ENCODE data around the gene DUSP2.

The DUSP2 gene

GRCh38 chr2:96120091-96120720, 25.0 kb downstream of the DUSP2 start:
- Histone ChIP-seq H2BK5ac (ENCODE audit: low read depth, low read length, poor library complexity, severe bottlenecking) (no peak overlapping the region), H3K27ac (ENCODE audit: low read length, poor library complexity, severe bottlenecking) (no peak overlapping the region)
- no peak for DNase-seq

DNA sequence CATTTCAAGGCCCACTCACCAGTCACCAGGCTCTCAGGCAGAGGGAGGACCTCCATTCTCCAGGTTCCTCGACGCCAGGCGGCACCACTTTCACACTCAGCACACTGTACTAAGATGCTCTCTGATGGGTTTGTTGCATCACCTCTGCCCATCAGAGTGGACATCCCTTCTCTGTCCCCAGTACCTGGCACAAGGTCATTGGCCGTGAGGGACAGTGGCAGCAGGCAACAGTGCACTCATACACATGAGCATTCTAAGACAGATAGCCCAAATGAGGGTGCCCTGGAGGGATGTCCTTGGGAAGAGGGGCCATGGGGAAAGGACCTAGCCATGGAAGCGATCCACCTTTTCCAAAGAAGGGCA, 25.9 kb downstream of the DUSP2 start:
- Histone ChIP-seq H2AFZ (ENCODE audit: low read depth, low read length) (no peak overlapping the region), H3K4me2 (ENCODE audit: low read length, poor library complexity, severe bottlenecking) (no peak overlapping the region), H3K4me1 (ENCODE audit: control insufficient read depth, insufficient read depth, low read depth, low read length) (peaks cover 15% of the 10 kb centered on the region)

More at GRCh38 chr2:96120091-96120720, 25.0 kb downstream of the DUSP2 start:
- no peak overlapping the region for H2BK15ac ChIP-seq (ENCODE audit: low read depth, poor library complexity, severe bottlenecking)
- H3K9me3 ChIP-seq (ENCODE audit: control insufficient read depth, low read length): no peaks in the 10 kb centered on the region
- no peak overlapping the region for H2BK120ac ChIP-seq (ENCODE audit: low read depth, low read length)
- H3K18ac ChIP-seq (ENCODE audit: low read depth in 1 of 2, low read length in 2 of 2): no peak overlapping the region
- H3K14ac ChIP-seq (ENCODE audit: low read length in 2 of 2): no peak overlapping the region
- peaks cover 90 to 91% of the 10 kb centered on the region in 2 experiments for H3K27me3 ChIP-seq (ENCODE audit: control insufficient read depth in 1 of 2, insufficient read depth in 1 of 2, low read length in 2 of 2)
- H3K79me1 ChIP-seq (replicated peaks; ENCODE audit: low read length, poor library complexity, severe bottlenecking): no peaks in the 10 kb centered on the region
- 61% methylated on average over 11 of the region's 11 CpGs for WGBS
- no peak overlapping the region for H3K4ac ChIP-seq (ENCODE audit: low read depth in 1 of 2, low read length in 2 of 2)
- H3K4me2 ChIP-seq (ENCODE audit: low read length, poor library complexity, severe bottlenecking): no peak overlapping the region
- no peak overlapping the region for H2BK12ac ChIP-seq (ENCODE audit: low read length in 2 of 2)
- no peak overlapping the region for H2AK5ac ChIP-seq (ENCODE audit: low read length, severe bottlenecking)
- H3K9ac ChIP-seq (ENCODE audit: low read length): no peak overlapping the region
- H4K8ac ChIP-seq (ENCODE audit: low read length): no peak overlapping the region
- no peak overlapping the region for H3K4me3 ChIP-seq (ENCODE audit: insufficient read depth in 1 of 2, low read depth in 1 of 2, low read length in 2 of 2)
- peaks cover 15% of the 10 kb centered on the region for H3K4me1 ChIP-seq (ENCODE audit: control insufficient read depth, insufficient read depth, low read depth, low read length)
- H2AFZ ChIP-seq (ENCODE audit: low read depth, low read length): no peak overlapping the region
- H4K91ac ChIP-seq (ENCODE audit: low read length): no peak overlapping the region
- peaks cover 0 to 6% of the 10 kb centered on the region in 2 experiments for H3K36me3 ChIP-seq (ENCODE audit: control insufficient read depth in 1 of 2, insufficient read depth in 2 of 2, low read depth in 1 of 2, low read length in 2 of 2)
- no peak overlapping the region for H3K23ac ChIP-seq (ENCODE audit: low read length in 2 of 2)

DNA sequence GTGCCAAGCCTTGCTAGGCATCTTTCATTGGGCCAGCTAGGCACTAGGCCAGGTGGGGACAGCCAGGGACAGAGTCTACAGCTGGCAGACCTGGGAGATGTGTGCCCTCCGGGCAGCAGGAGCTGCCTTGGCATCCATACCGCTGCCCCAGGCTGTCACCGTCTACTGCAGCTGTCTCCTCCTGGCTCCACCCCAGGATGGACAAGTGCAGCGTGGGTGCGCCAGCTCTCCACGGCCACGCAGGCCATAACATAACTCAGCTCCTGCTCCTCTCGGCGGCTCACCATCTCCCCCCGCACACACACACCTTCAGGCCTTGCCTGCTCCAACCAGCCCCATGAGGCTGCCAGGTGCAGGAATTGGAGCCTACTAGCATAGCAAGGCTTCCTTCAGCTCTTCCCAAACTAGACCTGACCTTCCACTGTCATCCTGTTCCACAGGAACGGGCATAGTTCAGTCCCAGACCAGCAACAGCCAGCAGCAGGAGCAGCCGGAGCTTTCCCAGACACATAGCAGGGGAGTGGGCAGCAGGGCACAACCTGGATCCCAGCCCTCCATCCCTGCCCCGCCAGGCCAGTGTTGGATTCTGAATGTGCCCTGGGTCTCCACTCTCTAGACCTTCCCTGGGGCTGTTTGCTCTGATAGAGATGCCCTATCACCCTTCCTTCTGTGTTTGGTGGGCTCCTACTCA, 26.4 kb downstream of the DUSP2 start:
- no peak for DNase-seq

More for the DNA sequence above, 25.9 kb downstream of the DUSP2 start:
- Histone ChIP-seq H3K27me3 (ENCODE audit: control insufficient read depth in 1 of 2, insufficient read depth in 1 of 2, low read length in 2 of 2) (peaks cover 90 to 91% of the 10 kb centered on the region in 2 experiments), H3K23ac (ENCODE audit: low read length in 2 of 2) (no peak overlapping the region), H3K27ac (ENCODE audit: low read length, poor library complexity, severe bottlenecking) (no peak overlapping the region), H2AK5ac (ENCODE audit: low read length, severe bottlenecking) (no peak overlapping the region), H3K36me3 (ENCODE audit: control insufficient read depth in 1 of 2, insufficient read depth in 2 of 2, low read depth in 1 of 2, low read length in 2 of 2) (peaks cover 0 to 6% of the 10 kb centered on the region in 2 experiments), H3K14ac (ENCODE audit: low read length in 2 of 2) (no peak overlapping the region), H2BK15ac (ENCODE audit: low read depth, poor library complexity, severe bottlenecking) (no peak overlapping the region), H3K4ac (ENCODE audit: low read depth in 1 of 2, low read length in 2 of 2) (no peak overlapping the region), H3K9me3 (ENCODE audit: control insufficient read depth, low read length) (no peaks in the 10 kb centered on the region), H4K8ac (ENCODE audit: low read length) (no peak overlapping the region), H2BK5ac (ENCODE audit: low read depth, low read length, poor library complexity, severe bottlenecking) (no peak overlapping the region), H3K79me1 (replicated peaks; ENCODE audit: low read length, poor library complexity, severe bottlenecking) (no peaks in the 10 kb centered on the region), H2BK120ac (ENCODE audit: low read depth, low read length) (no peak overlapping the region), H3K18ac (ENCODE audit: low read depth in 1 of 2, low read length in 2 of 2) (no peak overlapping the region), H2BK12ac (ENCODE audit: low read length in 2 of 2) (no peak overlapping the region), H3K4me3 (ENCODE audit: insufficient read depth in 1 of 2, low read depth in 1 of 2, low read length in 2 of 2) (no peak overlapping the region), H3K9ac (ENCODE audit: low read length) (no peak overlapping the region), H4K91ac (ENCODE audit: low read length) (no peak overlapping the region)
- WGBS: 92% methylated on average over 4 of the region's 5 CpGs
- no peak for DNase-seq

DNA sequence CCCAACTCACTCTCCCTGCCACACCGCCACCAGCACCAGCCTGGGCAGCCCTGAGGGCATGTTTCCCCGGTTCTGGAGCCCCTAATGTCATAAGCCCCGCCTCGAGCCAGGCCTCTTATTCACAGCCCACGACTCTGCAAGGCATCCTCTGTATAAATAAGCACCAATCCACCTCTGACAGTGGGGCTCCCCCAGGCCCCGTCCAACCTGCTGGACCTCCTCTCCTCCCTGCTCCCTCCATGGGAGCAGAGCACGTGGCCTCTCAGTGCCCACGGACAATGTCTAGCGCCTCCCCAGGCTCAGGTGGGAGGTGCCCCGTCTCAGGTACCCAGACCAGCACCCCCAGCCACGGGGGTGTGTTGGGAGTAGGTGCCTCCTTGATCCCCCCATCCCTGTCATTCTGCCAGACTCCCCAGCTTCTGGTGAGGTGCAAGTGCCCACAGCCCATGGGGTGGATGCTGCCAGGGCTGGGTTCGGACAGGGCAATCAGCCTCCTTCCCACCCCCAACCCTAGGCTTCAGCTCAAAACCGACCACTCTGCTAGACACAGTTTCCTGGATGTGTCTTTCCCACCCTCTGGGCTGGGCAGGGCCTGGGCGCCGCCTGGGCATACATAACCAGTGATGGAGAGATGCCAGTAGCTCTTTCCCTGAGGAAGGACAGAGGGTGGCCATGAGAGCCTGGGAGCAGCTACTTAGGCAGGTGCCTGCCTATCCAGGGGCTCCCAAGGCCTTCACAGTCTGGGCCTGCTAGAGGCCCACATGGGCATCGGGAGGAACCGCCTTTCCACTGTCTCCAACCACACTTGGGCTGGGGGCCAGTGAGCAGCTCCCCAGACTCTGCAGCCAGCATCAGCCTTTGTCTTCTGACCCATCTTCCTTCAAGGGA, 27.3 kb downstream of the DUSP2 start:
- H3K4me2 ChIP-seq (ENCODE audit: low read length, poor library complexity, severe bottlenecking): no peak overlapping the region
- H2BK12ac ChIP-seq (ENCODE audit: low read length in 2 of 2): no peak overlapping the region
- 47% methylated on average over 17 of the region's 17 CpGs for WGBS

More for the DNA sequence above, 26.4 kb downstream of the DUSP2 start:
- Histone ChIP-seq H3K9me3 (ENCODE audit: control insufficient read depth, low read length) (no peaks in the 10 kb centered on the region), H3K36me3 (ENCODE audit: control insufficient read depth in 1 of 2, insufficient read depth in 2 of 2, low read depth in 1 of 2, low read length in 2 of 2) (peaks cover 0 to 6% of the 10 kb centered on the region in 2 experiments), H3K9ac (ENCODE audit: low read length) (no peak overlapping the region), H3K27ac (ENCODE audit: low read length, poor library complexity, severe bottlenecking) (no peak overlapping the region), H2AFZ (ENCODE audit: low read depth, low read length) (no peak overlapping the region), H3K14ac (ENCODE audit: low read length in 2 of 2) (no peak overlapping the region), H4K8ac (ENCODE audit: low read length) (no peak overlapping the region), H2BK12ac (ENCODE audit: low read length in 2 of 2) (no peak overlapping the region), H2AK5ac (ENCODE audit: low read length, severe bottlenecking) (no peak overlapping the region), H4K91ac (ENCODE audit: low read length) (no peak overlapping the region), H3K79me1 (replicated peaks; ENCODE audit: low read length, poor library complexity, severe bottlenecking) (no peaks in the 10 kb centered on the region), H2BK5ac (ENCODE audit: low read depth, low read length, poor library complexity, severe bottlenecking) (no peak overlapping the region), H2BK120ac (ENCODE audit: low read depth, low read length) (no peak overlapping the region), H3K4ac (ENCODE audit: low read depth in 1 of 2, low read length in 2 of 2) (no peak overlapping the region), H3K4me1 (ENCODE audit: control insufficient read depth, insufficient read depth, low read depth, low read length) (peaks cover 15% of the 10 kb centered on the region), H3K27me3 (ENCODE audit: control insufficient read depth in 1 of 2, insufficient read depth in 1 of 2, low read length in 2 of 2) (peaks cover 89 to 91% of the 10 kb centered on the region in 2 experiments), H3K4me2 (ENCODE audit: low read length, poor library complexity, severe bottlenecking) (no peak overlapping the region), H3K18ac (ENCODE audit: low read depth in 1 of 2, low read length in 2 of 2) (no peak overlapping the region), H2BK15ac (ENCODE audit: low read depth, poor library complexity, severe bottlenecking) (no peak overlapping the region), H3K23ac (ENCODE audit: low read length in 2 of 2) (no peak overlapping the region), H3K4me3 (ENCODE audit: insufficient read depth in 1 of 2, low read depth in 1 of 2, low read length in 2 of 2) (no peak overlapping the region)
- 87% methylated on average over 13 of the region's 13 CpGs for WGBS

More for the DNA sequence above, 27.3 kb downstream of the DUSP2 start:
- Histone ChIP-seq H3K23ac (ENCODE audit: low read length in 2 of 2) (no peak overlapping the region), H3K14ac (ENCODE audit: low read length in 2 of 2) (no peak overlapping the region), H3K36me3 (ENCODE audit: control insufficient read depth in 1 of 2, insufficient read depth in 2 of 2, low read depth in 1 of 2, low read length in 2 of 2) (peaks cover 0 to 6% of the 10 kb centered on the region in 2 experiments), H2AFZ (ENCODE audit: low read depth, low read length) (no peak overlapping the region), H3K18ac (ENCODE audit: low read depth in 1 of 2, low read length in 2 of 2) (no peak overlapping the region), H3K27ac (ENCODE audit: low read length, poor library complexity, severe bottlenecking) (no peak overlapping the region), H3K4me1 (ENCODE audit: control insufficient read depth, insufficient read depth, low read depth, low read length) (peaks cover 15% of the 10 kb centered on the region), H2BK120ac (ENCODE audit: low read depth, low read length) (no peak overlapping the region), H3K9ac (ENCODE audit: low read length) (no peak overlapping the region), H2AK5ac (ENCODE audit: low read length, severe bottlenecking) (no peak overlapping the region), H3K4me3 (ENCODE audit: insufficient read depth in 1 of 2, low read depth in 1 of 2, low read length in 2 of 2) (no peak overlapping the region), H3K79me1 (replicated peaks; ENCODE audit: low read length, poor library complexity, severe bottlenecking) (no peaks in the 10 kb centered on the region), H4K91ac (ENCODE audit: low read length) (no peak overlapping the region), H4K8ac (ENCODE audit: low read length) (no peak overlapping the region), H3K4ac (ENCODE audit: low read depth in 1 of 2, low read length in 2 of 2) (no peak overlapping the region), H3K27me3 (ENCODE audit: control insufficient read depth in 1 of 2, insufficient read depth in 1 of 2, low read length in 2 of 2) (peaks cover 85 to 89% of the 10 kb centered on the region in 2 experiments), H3K9me3 (ENCODE audit: control insufficient read depth, low read length) (no peaks in the 10 kb centered on the region), H2BK15ac (ENCODE audit: low read depth, poor library complexity, severe bottlenecking) (no peak overlapping the region), H2BK5ac (ENCODE audit: low read depth, low read length, poor library complexity, severe bottlenecking) (no peak overlapping the region)
- DNase-seq: no peak

Measured in mesenchymal stem cell (in vitro differentiated cells and primary cell).